Epithelial cell of proximal tubule (primary cell): ENCODE results near the gene TRIP13. TPM values are rescaled to one million over a fixed set of nuclear protein-coding genes. Genes with fewer than 3 reads are reported as not detected.
"Not testable (repeated sequence)": the region's sequence is repeated elsewhere in the genome, so short reads cannot be mapped to it uniquely, and the experiment has no call there.

Source experiments
- DNase-seq: peaks from one replicate; pipeline ENCODE4 v3.0.0-alpha.2; 2011; ENCODE audit warnings: low read depth
- H3K4me3 ChIP-seq: 2 replicates; pipeline ENCODE4 v1.5.1; 2011; ENCODE audit warnings: low read depth, mild to moderate bottlenecking, low read length
- CTCF ChIP-seq: conservative IDR thresholded peaks from 2 replicates; pipeline ENCODE4 v1.5.1; 2012; ENCODE audit warnings: low read depth, mild to moderate bottlenecking, low read length
- total RNA-seq: library from RNA; depleted of rRNA; stranded (reverse); fragments of >200 nt; gene quantifications from 2 replicates; pipeline ENCODE4 v1.2.3, GENCODE V29; 2015

Gene TRIP13
- total RNA-seq, 1 donor from 2014 or later = 66.7 TPM

GRCh38 chr5:932628-933250 lies 40.1 kb downstream of the TRIP13 start:
- H3K4me3 ChIP-seq = no peak overlapping the region
- no peak for TF ChIP-seq CTCF
- no peak for DNase-seq

- H3K4me3 ChIP-seq = no peak overlapping the region
- TF ChIP-seq CTCF = no peak
- no peak for DNase-seq
Measured at GRCh38 chr5:933251-933861, 40.7 kb downstream of the TRIP13 start.

GRCh38 chr5:933951-934350 lies 41.3 kb downstream of the TRIP13 start:
- DNase-seq = not testable (repeated sequence)

GRCh38 chr5:934381-934967 lies 41.8 kb downstream of the TRIP13 start:
- H3K4me3 ChIP-seq, DNase-seq: not testable (repeated sequence)
- peak; percentile 45 for TF ChIP-seq CTCF

More at GRCh38 chr5:933951-934350, 41.3 kb downstream of the TRIP13 start:
- not testable (repeated sequence) for H3K4me3 ChIP-seq

GRCh38 chr5:935510-936084 lies 42.9 kb downstream of the TRIP13 start:
- no peak for DNase-seq
- H3K4me3 ChIP-seq = no peak overlapping the region
- no peak for TF ChIP-seq CTCF

- TF ChIP-seq CTCF = no peak
- DNase-seq = no peak
- H3K4me3 ChIP-seq = no peak overlapping the region
Measured at GRCh38 chr5:936149-937144, 43.8 kb downstream of the TRIP13 start.
